ENCODE results near the gene SETD3.

Gene SETD3

GRCh38 chr14:99357151-99357915, 123.3 kb downstream of the SETD3 start:
- no peak for DNase-seq (ENCODE audit: extremely low read depth, low read depth)
- TF ChIP-seq CTCF (IDR thresholded peaks at IDR 0.05; ENCODE audit: low read depth, low read length) = no peak

- no peak for DNase-seq (ENCODE audit: extremely low read depth, low read depth)
- no peak for TF ChIP-seq CTCF (IDR thresholded peaks at IDR 0.05; ENCODE audit: low read depth, low read length)
Observed at GRCh38 chr14:99356031-99356608, 124.5 kb downstream of the SETD3 start.

- DNase-seq (ENCODE audit: extremely low read depth, low read depth) = no peak
- TF ChIP-seq CTCF (IDR thresholded peaks at IDR 0.05; ENCODE audit: low read depth, low read length) = no peak
Observed at GRCh38 chr14:99354166-99354875, 126.3 kb downstream of the SETD3 start.

- no peak for DNase-seq (ENCODE audit: extremely low read depth, low read depth)
- no peak for TF ChIP-seq CTCF (IDR thresholded peaks at IDR 0.05; ENCODE audit: low read depth, low read length)
Observed at GRCh38 chr14:99352688-99353280, 127.9 kb downstream of the SETD3 start.

GRCh38 chr14:99351166-99352007, 129.3 kb downstream of the SETD3 start:
- DNase-seq (ENCODE audit: extremely low read depth, low read depth) = no peak
- no peak for TF ChIP-seq CTCF (IDR thresholded peaks at IDR 0.05; ENCODE audit: low read depth, low read length)

- DNase-seq (ENCODE audit: extremely low read depth, low read depth) = no peak
- TF ChIP-seq CTCF (IDR thresholded peaks at IDR 0.05; ENCODE audit: low read depth, low read length) = no peak
Observed at GRCh38 chr14:99350751-99351150, 129.9 kb downstream of the SETD3 start.

All from AG09319 (cell line).